H9 (cell line): ENCODE results near the gene ITPR1. TPM values are rescaled to one million over a fixed set of nuclear protein-coding genes. Genes with fewer than 3 reads are reported as not detected.

Source experiments
- DNase-seq: peaks from one replicate; pipeline ENCODE4 v3.0.0-alpha.2; 2017
- H2AFZ ChIP-seq: one replicate; pipeline ENCODE4 v1.6.1; 2013; ENCODE audit warnings: mild to moderate bottlenecking, low read length, control low read depth, moderate library complexity
- H2AK5ac ChIP-seq: 2 replicates; pipeline ENCODE4 v1.6.1; 2013; ENCODE audit warnings: low read length, control low read depth, mixed read lengths; ENCODE audit not compliant: insufficient read length
- H2BK120ac ChIP-seq: one replicate; pipeline ENCODE4 v1.6.1; 2013; ENCODE audit warnings: low read depth, mild to moderate bottlenecking, low read length, control low read depth, inconsistent platforms; ENCODE audit not compliant: poor library complexity, severe bottlenecking
- H2BK12ac ChIP-seq: 2 replicates; pipeline ENCODE4 v1.6.1; 2013; ENCODE audit warnings: low read length, control low read depth, mixed read lengths, low read depth; ENCODE audit not compliant: insufficient read length
- H2BK15ac ChIP-seq: 2 replicates; pipeline ENCODE4 v1.6.1; 2013; ENCODE audit warnings: low read depth, low read length, control low read depth
- H2BK20ac ChIP-seq: one replicate; pipeline ENCODE4 v1.6.1; 2013; ENCODE audit warnings: low read depth, mild to moderate bottlenecking, low read length, control low read depth, inconsistent platforms; ENCODE audit not compliant: poor library complexity, severe bottlenecking
- H2BK5ac ChIP-seq: 2 replicates; pipeline ENCODE4 v1.6.1; 2013; ENCODE audit warnings: low read length, control low read depth, mixed read lengths; ENCODE audit not compliant: insufficient read length
- H3K14ac ChIP-seq: 2 replicates; pipeline ENCODE4 v1.6.1; 2013; ENCODE audit warnings: low read length, control low read depth; ENCODE audit not compliant: insufficient read depth
- H3K18ac ChIP-seq: 2 replicates; pipeline ENCODE4 v1.6.1; 2013; ENCODE audit warnings: low read depth, mild to moderate bottlenecking, mixed read lengths, low read length, control low read depth; ENCODE audit not compliant: insufficient read length
- H3K23ac ChIP-seq: 2 replicates; pipeline ENCODE4 v1.6.1; 2013; ENCODE audit warnings: low read length, control low read depth, mixed read lengths, low read depth; ENCODE audit not compliant: insufficient read length
- H3K23me2 ChIP-seq: 2 replicates; pipeline ENCODE4 v1.6.1; 2013; ENCODE audit warnings: low read depth, mild to moderate bottlenecking, mixed read lengths, low read length, control low read depth; ENCODE audit not compliant: insufficient read length, poor library complexity, severe bottlenecking
- H3K27ac ChIP-seq: 2 replicates; pipeline ENCODE4 v1.5.1; 2013; ENCODE audit warnings: low read length, control low read depth, mixed read lengths, low read depth; ENCODE audit not compliant: insufficient read length
- H3K27me3 ChIP-seq: 2 replicates; pipeline ENCODE4 v1.6.1; 2013; ENCODE audit warnings: low read length, control low read depth, inconsistent platforms; ENCODE audit not compliant: insufficient read depth
- H3K4ac ChIP-seq: 2 replicates; pipeline ENCODE4 v1.6.1; 2013; ENCODE audit warnings: low read depth, mild to moderate bottlenecking, control low read depth, inconsistent platforms, low read length, moderate library complexity
- H3K4me1 ChIP-seq: 2 replicates; pipeline ENCODE4 v1.6.1; 2013; ENCODE audit warnings: low read length, control low read depth, inconsistent platforms; ENCODE audit not compliant: insufficient read depth
- H3K4me2 ChIP-seq: 2 replicates; pipeline ENCODE4 v1.6.1; 2013; ENCODE audit warnings: low read length, control low read depth, mixed read lengths; ENCODE audit not compliant: insufficient read length, insufficient read depth
- H3K56ac ChIP-seq: 2 replicates; pipeline ENCODE4 v1.6.1; 2013; ENCODE audit warnings: low read depth, mild to moderate bottlenecking, mixed read lengths, low read length, control low read depth; ENCODE audit not compliant: insufficient read length
- H3K79me1 ChIP-seq: 2 replicates; pipeline ENCODE4 v1.6.1; 2013; ENCODE audit warnings: low read depth, mild to moderate bottlenecking, moderate library complexity, low read length, control low read depth, inconsistent platforms; ENCODE audit not compliant: insufficient read depth, poor library complexity, severe bottlenecking
- H3K79me2 ChIP-seq: 2 replicates; pipeline ENCODE4 v1.6.1; 2013; ENCODE audit warnings: low read length, control low read depth, inconsistent platforms; ENCODE audit not compliant: insufficient read depth
- H3K9ac ChIP-seq: 2 replicates; pipeline ENCODE4 v1.6.1; 2013; ENCODE audit warnings: low read length, control low read depth, mixed read lengths; ENCODE audit not compliant: insufficient read length; ENCODE audit errors: extremely low read depth
- H3K9me3 ChIP-seq: one replicate; pipeline ENCODE4 v1.6.1; 2013; ENCODE audit warnings: low read depth, low read length, inconsistent platforms; ENCODE audit not compliant: control insufficient read depth
- H3T11ph ChIP-seq: one replicate; pipeline ENCODE4 v1.6.1; 2013; ENCODE audit warnings: mild to moderate bottlenecking, low read length, control low read depth, inconsistent platforms
- H4K20me1 ChIP-seq: one replicate; pipeline ENCODE4 v1.6.1; 2013; ENCODE audit not compliant: control insufficient read depth, insufficient read length, insufficient read depth
- H4K5ac ChIP-seq: 2 replicates; pipeline ENCODE4 v1.6.1; 2013; ENCODE audit warnings: low read depth, mild to moderate bottlenecking, mixed read lengths, low read length, control low read depth; ENCODE audit not compliant: insufficient read length
- H4K8ac ChIP-seq: replicated peaks from 2 replicates; pipeline ENCODE4 v1.6.1; 2013; ENCODE audit warnings: low read length, control low read depth, mixed read lengths, low read depth; ENCODE audit not compliant: insufficient read length
- H4K91ac ChIP-seq: 2 replicates; pipeline ENCODE4 v1.6.1; 2013; ENCODE audit warnings: low read depth, mild to moderate bottlenecking, moderate library complexity, mixed read lengths, low read length, control low read depth; ENCODE audit not compliant: insufficient read length
- H3K27ac Mint-ChIP-seq, 3 experiments: 2 replicates in 2 of 3; 3 replicates in 1 of 3; pipeline ENCODE4 v1.8.0; 2020 to 2021; ENCODE audit warnings: mixed read lengths in 3 of 3, mild to moderate bottlenecking in 1 of 3, moderate library complexity in 1 of 3
- H3K27me3 Mint-ChIP-seq: 2 replicates; pipeline ENCODE4 v1.8.0; 2021; ENCODE audit warnings: low read depth, mild to moderate bottlenecking, moderate library complexity, mixed read lengths
- H3K36me3 Mint-ChIP-seq, 3 experiments: 2 replicates in 2 of 3; 3 replicates in 1 of 3; pipeline ENCODE4 v1.8.0; 2020 to 2021; ENCODE audit warnings: low read depth in 3 of 3, mixed read lengths in 3 of 3; ENCODE audit not compliant: insufficient read depth in 1 of 3
- H3K4me1 Mint-ChIP-seq, 2 experiments: 2 replicates each; pipeline ENCODE4 v1.8.0; 2020; ENCODE audit warnings: mixed read lengths in 2 of 2
- H3K4me3 Mint-ChIP-seq, 2 experiments: 2 replicates in 1 of 2; 3 replicates in 1 of 2; pipeline ENCODE4 v1.8.0; 2020 to 2021; ENCODE audit warnings: mild to moderate bottlenecking in 2 of 2, mixed read lengths in 2 of 2, moderate library complexity in 1 of 2
- H3K9me3 Mint-ChIP-seq, 2 experiments: 2 replicates in 1 of 2; 3 replicates in 1 of 2; pipeline ENCODE4 v1.8.0; 2020; ENCODE audit warnings: mild to moderate bottlenecking in 2 of 2, mixed read lengths in 2 of 2, moderate library complexity in 1 of 2
- WGBS: extraction: QIAGEN DNeasy Blood & Tissue Kit; methylation state at CpG from one replicate; pipeline ENCODE4 v1.1.7; 2013; ENCODE audit warnings: missing lambda C conversion rate, low lambda C conversion rate, mixed read lengths; ENCODE audit not compliant: insufficient read length; ENCODE audit errors: extremely low coverage; 5-methylcytosine and 5-hydroxymethylcytosine counted together
- total RNA-seq: library from RNA; stranded (reverse); gene quantifications from 2 replicates; pipeline ENCODE4 v1.2.1, GENCODE V29; 2021
- TF ChIP-seq, protein P1 (sequence below): fragments of 200-600 bp; sonication (generic); conservative IDR thresholded peaks from 3 replicates; pipeline ENCODE4 v1.8.0; 2021; ENCODE audit warnings: antibody characterized with exemption, mild to moderate bottlenecking

ITPR1 gene
- total RNA-seq, 1 experiment from 2014 or later = 4.2 TPM

DNA sequence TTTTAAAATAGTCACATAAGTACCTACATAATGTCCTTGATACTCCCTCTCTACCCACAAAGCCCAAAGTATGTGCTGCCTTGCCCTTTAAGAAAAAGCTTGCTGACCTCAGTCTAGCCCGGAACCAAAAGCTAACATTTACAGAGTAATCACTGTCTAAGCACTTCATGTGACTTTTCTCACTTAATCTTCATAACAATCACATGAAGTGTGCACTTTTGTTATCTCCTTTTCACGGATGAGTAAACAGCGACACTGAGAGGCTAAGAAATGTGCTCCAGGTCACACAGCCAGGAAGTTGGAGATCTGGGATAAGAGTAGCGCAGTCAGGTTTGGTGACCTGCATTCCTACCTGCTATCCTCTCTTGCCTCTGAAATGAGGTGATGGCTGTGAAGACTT lies 194.0 kb downstream of the ITPR1 start:
- H3K18ac ChIP-seq = no peak overlapping the region
- no peak overlapping the region for H4K5ac ChIP-seq
- H3K9ac ChIP-seq = no peak overlapping the region
- no peaks in the 10 kb centered on the region for H3K4me1 ChIP-seq
- Mint-ChIP-seq H3K27ac (no peak overlapping the region), H3K9me3 (peaks cover 0 to 7% of the 10 kb centered on the region in 2 experiments; a peak in 3 of 5 replicates), H3K4me1 (peaks cover 5 to 6% of the 10 kb centered on the region in 2 experiments; a peak in 2 of 4 replicates), H3K4me3 (no peak overlapping the region), H3K27me3 (no peaks in the 10 kb centered on the region), H3K36me3 (peaks cover 4 to 10% (median 5%) of the 10 kb centered on the region in 3 experiments; a peak in 4 of 7 replicates)
- H3K79me2 ChIP-seq = no peaks in the 10 kb centered on the region
- no peak overlapping the region for H3K14ac ChIP-seq
- DNase-seq = no peak
- H3K4me2 ChIP-seq = no peak overlapping the region
- no peaks in the 10 kb centered on the region for H3K9me3 ChIP-seq
- H2BK15ac ChIP-seq = no peak overlapping the region
- H2BK20ac ChIP-seq = no peak overlapping the region
- no peak overlapping the region for H2BK120ac ChIP-seq
- no peaks in the 10 kb centered on the region for H4K20me1 ChIP-seq
- H3K27ac ChIP-seq = no peak overlapping the region
- no peak overlapping the region for H3K56ac ChIP-seq
- H3K4ac ChIP-seq = no peak overlapping the region
- no peak overlapping the region for H2AFZ ChIP-seq
- no peaks in the 10 kb centered on the region for H3K23me2 ChIP-seq
- WGBS = no CpG with 5 or more reads among the region's 4 CpGs
- H3T11ph ChIP-seq = no peak overlapping the region
- no peak overlapping the region for H4K8ac ChIP-seq
- H2BK5ac ChIP-seq = no peak overlapping the region
- TF ChIP-seq, protein P1, sequence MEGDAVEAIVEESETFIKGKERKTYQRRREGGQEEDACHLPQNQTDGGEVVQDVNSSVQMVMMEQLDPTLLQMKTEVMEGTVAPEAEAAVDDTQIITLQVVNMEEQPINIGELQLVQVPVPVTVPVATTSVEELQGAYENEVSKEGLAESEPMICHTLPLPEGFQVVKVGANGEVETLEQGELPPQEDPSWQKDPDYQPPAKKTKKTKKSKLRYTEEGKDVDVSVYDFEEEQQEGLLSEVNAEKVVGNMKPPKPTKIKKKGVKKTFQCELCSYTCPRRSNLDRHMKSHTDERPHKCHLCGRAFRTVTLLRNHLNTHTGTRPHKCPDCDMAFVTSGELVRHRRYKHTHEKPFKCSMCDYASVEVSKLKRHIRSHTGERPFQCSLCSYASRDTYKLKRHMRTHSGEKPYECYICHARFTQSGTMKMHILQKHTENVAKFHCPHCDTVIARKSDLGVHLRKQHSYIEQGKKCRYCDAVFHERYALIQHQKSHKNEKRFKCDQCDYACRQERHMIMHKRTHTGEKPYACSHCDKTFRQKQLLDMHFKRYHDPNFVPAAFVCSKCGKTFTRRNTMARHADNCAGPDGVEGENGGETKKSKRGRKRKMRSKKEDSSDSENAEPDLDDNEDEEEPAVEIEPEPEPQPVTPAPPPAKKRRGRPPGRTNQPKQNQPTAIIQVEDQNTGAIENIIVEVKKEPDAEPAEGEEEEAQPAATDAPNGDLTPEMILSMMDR = no peak
- H3K27me3 ChIP-seq = no peaks in the 10 kb centered on the region
- H2AK5ac ChIP-seq = no peak overlapping the region
- H3K23ac ChIP-seq = no peak overlapping the region
- no peak overlapping the region for H4K91ac ChIP-seq
- H2BK12ac ChIP-seq = no peak overlapping the region
- H3K79me1 ChIP-seq = no peaks in the 10 kb centered on the region
